NOMO-1 treated with dmso at 0.1 percent for 144 hours (cell line): Measurements from ENCODE around the gene PRRX2.
"Not testable (repeated sequence)": the region's sequence is repeated elsewhere in the genome, so short reads cannot be mapped to it uniquely, and the experiment has no call there.

Experiments used
- DNase-seq: peaks from one replicate; lab custom pipeline; 2025; ENCODE audit not compliant: unreplicated experiment; lab: John Stamatoyannopoulos, UW

PRRX2 gene

DNA sequence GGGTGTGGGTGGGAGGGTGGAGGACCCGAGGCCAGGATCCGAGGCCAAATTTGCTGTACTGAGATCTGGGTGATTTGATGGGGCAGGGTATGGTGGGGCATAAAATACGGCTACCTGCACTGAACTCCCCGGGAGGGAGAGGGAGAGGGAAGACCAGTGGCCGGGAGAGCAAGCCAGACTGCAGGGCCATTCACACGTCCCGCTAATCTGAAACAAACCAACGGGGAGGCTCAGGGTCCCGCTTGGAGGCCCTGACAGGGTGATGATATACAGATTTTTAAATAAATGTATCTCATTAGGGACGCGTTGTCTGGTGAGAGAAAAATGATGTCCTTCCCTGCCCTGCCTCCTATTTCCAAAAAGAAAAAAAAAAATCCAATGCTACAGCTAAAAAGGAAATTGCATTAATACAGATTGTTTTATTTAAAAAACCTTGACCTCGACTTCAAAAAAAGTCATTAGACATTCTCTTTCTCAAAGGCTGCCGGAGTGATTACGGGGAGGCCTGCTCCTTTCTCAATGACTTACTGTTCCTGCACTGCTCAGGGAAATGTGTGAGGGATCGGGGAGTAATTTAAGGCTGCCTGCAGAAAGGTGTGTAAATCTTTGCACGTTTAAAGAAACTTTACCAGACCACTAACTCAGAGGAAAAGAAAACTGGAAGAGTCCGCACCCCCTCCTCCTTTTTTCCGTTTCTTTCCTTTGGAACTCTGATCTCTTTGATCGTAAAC, 11.5 kb upstream of the PRRX2 start:
- no peak for DNase-seq

DNA sequence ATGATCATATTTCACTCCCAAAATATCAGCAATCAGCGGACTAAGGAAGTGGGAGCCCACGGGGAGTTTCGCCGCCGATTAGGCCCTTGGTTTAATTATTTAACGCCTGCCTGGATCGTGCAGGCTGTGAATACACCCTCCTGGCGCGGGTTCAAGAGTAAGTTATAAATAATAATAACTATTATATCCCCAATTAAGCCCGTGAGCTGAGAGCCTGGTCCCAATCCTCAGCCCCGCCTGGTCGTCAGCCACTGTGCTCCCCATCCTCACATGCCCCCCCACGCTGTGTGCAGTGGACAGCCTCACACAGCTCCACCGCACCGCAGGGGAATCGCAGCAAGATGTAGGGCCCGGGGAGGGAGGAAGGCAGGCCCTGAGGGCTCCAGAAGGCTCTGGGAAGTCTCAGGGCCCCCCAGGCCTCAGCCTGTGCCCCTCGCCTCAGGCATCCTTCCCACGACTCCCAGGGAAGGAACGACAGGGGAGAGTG, 10.8 kb upstream of the PRRX2 start:
- DNase-seq = no peak

DNA sequence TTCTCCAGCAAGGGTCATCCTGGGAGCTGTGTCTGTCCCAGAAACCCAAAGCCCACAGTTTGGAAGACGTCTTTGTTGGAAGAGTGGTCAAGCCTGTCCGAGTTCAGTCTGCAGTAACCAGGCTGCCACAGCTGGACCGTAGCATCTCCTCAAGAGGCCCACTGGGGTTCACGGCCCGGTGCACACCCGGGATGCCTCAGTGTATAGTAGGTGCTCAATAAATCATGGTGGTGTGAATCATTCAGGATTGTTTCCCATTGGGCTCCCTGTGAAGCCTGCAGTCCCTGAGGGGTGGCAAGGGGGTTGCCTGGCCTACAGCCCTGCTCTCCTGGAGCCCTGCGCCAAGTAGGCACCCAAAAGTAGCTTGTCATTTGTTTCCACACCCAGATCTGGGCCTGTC, 10.3 kb upstream of the PRRX2 start:
- no peak for DNase-seq

DNA sequence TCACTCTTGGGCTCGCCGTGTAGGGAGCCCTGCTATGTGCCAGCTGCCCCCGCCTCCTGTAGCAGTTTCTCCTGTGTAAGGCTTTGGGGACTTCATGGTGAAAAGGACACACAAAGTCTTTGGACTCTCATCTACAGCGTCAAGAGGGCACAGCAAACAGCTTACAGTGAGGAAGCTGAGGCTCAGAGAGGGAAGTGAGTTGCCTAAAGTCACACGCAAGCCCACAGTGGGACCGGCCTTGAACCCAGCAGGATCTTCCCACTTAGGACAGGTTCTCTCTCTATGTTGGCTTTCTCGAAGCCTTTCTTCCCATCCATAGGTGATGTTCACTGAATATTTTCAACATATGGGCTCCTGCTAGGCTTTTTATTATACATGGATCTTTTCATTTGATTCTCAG, 9.8 kb upstream of the PRRX2 start:
- no peak for DNase-seq

DNA sequence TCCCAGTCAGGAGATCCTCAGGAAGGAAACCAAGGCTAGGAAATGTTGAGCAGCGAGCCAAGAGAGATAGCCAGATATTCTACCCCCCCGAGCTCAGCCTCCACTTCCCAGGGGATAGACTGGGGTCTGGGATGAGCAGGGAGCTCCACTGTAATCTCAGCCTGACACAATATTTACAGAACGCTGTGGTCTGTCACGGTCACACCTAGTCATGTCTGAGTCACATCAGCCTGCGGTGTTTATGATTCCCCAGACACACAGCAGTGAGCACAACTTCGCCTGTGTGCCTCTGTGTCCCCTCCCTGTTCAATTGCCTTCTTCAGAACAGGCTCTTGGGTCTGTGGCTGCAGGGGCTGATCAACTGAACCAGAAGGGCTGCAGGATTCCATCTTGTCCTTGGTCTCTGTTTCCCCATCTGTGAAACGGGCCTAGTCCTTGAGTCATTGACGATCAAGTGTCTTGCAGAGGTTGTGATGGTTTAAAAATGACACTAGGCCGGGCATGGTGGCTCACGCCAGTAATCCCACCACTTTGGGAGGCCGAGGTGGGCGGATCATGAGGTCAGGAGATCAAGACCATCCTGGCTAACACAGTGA, 8.6 kb upstream of the PRRX2 start:
- DNase-seq = no peak

DNA sequence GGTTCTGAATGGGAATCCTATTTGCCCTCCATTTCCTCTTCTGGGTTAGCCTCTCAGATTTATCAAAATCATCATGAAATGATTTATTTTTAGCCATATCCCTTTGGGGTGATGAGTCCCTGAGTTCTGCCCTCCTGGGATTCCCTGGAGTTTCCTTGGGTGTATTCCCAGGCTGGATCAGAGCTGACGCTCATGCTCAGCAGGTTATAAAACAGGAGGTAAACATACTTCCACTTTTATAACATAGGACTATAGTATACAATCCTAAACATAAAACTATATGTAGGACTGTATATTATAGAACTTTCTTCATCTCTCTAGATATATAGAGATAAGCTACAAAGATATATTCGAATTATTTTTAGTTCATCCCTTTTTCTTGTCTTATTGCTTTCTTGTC, 4.4 kb upstream of the PRRX2 start:
- no peak for DNase-seq

DNA sequence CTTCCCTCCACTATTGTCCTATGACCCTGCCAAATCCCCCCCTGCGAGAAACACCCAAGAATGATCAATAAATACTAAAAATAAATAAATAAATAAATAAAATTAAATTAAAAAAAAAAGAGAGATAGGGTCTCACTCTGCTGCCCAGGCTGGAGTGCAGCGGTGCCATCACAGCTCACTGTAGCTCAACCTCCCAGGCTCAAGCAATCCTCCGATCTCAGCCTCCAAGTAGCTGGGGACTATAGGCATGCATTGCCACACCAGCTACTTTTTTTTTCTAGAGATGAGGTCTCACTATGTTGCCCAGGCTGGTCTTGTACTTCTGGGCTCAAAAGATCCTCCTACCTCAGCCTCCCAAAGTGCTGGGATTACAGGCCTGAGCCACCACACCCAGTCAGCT, 3.2 kb upstream of the PRRX2 start:
- not testable (repeated sequence) for DNase-seq

DNA sequence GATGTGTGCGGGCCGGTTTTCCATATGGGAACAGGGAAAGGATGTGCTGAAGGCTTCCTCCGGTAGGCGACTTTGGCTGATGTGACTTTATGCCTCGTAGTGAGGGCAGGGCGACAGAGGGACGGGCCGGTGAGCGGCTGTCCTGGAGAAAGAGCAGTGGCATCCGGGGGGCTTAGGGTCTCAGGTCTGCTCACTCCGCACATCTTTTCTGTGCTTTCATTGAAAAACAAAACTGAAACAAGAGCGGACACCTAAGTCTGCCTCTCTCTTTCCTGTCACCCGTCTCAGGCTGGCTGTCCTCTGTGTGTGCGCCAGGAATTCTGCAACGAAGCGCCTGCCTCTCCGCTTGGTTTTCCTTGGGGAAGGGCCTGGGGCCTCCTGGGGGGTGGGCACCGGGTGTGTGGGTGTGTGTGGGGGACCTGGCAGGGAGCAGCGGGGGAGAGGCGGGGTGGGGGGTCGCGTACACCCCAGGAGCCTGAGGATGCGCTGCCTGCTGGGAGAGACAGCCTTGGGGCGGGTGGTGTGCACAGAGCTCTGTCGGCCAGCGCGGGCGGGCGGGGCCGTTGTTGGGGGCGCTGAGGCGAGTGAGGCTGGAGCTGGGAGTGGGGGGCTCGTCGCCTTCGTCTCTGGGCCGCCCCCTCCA, 580 bp upstream of the PRRX2 start:
- DNase-seq = no peak

DNA sequence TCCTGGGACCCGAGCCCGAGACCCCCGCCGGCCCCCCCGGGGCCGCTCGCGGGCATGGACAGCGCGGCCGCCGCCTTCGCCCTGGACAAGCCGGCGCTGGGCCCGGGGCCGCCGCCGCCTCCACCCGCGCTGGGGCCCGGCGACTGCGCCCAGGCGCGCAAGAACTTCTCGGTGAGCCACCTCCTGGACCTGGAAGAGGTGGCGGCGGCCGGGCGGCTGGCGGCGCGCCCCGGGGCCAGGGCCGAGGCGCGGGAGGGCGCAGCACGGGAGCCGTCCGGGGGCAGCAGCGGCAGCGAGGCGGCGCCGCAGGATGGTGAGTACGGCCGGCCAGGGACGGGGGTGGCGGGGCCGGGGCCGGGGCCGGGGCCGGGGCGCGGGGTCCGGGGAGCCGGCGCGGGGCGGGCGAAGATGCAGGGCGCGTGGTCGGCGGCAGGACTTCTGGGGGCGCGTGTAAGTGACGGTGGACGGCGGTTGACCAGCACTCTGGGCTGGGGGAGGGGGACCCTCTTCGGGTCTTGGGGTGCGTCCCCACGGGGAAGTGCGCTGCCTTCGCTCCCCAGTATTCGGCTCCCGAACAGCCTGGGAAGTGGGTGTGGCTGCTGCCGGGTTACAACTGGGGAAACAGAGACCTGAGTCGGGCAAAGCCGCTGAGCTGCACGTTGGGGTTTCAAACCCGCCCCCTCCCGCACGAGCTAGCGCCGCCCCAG, 520 bp downstream of the PRRX2 start:
- DNase-seq = no peak

DNA sequence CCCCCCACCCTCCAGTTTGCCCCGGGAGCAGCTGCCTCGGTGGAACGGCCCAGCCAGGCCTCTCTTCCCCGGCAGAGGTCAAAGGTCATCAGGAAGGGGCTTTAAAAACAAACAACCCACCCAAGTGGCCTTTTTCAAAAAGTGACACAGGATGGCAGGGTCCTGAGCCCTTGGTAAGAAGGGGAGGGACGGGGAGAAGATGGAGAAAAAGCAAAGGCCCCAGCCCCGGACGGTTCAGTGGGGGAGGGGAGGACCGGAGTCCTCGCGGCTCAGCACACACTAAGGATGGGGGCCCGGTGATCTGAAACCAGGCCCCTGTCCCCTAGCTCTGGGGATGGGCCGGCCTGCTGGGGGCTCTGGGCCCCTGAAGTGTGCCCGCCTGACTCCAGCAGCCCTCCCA, 1.1 kb downstream of the PRRX2 start:
- no peak for DNase-seq

DNA sequence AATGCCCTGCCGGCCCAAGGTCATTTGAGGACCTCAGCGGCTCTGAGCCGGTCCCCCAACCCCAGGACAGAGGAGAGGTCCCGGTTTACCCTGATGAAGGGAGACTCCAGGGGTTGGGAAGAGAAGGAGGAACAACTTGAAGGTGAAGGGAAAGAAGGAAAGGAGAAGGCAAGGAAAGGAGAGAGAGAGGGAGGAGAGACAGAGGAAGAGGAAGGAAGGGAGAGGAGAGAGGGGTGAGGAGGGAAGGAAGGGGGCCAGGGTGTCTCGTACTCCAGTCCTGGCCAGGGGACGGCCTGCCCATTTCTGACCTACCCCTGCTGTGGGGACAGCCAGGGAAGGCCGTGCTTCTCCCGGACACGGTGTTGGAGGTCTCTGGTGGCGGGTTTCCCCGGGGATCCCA, 1.9 kb downstream of the PRRX2 start:
- DNase-seq = no peak

DNA sequence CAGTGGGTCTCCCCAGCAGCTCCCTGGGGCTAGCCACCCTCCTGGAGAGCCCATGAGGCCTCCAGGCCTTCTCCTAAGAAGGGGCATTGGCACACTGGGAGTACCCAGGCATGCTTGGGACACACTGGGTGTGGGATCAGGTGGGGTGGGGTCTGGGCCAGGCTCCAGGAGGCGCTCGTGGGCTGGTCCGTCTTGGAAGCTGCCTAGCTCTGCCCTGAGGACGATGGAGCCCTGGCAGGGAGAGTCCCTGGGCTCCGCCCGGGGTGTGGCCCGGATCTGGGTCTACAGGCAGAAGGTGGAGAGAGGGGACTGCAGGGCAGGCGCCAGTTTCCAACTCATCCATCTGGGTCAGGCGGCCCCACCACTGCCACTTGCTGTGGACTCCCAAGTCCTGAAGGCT, 2.4 kb downstream of the PRRX2 start:
- no peak for DNase-seq

DNA sequence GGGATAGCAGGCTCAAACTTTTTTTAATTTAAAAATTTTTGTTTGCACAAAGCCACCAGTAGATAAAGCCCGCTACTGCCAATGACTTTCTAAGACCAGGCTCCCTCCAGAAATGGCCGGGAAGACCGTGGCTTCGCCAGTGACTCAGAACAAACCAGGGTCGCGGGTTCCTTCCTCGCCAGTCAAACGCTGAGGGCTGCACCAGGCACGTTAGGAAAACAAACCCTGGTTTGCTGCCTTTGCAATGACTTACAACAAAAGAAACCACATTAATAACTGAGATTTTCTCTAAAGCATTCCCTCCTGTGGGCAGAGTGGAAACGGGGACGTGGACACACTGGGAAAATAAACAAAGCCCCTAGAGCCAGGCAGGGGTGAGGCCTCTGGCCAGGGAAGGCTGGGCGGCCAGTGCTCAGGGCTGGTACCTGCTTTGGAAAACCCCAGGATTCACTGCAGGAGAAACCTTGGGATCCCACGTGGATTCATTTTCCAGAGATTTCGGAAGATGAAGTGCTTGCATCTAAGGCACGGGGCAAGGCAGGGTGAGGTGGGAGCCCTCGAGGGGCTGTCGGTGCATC, 3.8 kb downstream of the PRRX2 start:
- DNase-seq = no peak

DNA sequence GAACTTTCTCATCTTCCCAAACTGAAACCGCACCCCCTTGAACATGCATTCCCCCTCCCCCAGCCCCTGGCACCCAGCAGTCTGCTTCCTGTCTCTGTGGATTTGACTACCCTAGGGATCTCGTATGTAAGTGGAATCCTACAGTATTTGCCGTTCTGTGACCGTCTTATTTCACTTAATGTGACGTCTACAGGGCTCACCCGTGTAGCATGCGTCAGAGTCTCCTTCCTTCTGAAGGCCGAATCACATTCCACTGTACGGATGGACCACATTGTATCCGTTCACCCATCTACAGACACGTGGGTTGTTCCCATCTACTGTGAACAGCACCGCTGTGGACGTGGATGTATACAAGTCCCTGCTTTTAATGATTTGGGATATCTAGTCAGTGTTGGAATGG, 4.5 kb downstream of the PRRX2 start:
- DNase-seq = no peak

DNA sequence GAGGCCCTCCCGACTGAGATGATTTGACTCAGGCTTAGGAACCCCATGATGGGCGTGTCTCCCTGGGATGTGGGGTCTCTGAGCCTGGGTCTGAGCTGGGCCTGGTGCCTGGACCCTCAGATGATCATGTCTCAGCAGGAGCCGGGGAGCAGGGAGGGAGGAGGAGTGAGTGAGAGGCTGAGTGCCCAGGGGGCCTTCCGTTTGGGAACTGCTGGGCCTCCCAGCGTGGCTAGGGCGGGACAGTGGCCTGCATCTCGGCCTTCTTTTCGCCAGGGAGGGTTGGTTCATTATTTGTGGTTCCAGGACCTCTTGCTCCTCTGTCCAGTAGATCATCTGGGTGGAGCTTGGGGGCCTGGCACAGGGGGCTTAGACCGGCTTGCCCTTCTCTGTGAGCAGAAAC, 5.6 kb downstream of the PRRX2 start:
- no peak for DNase-seq

DNA sequence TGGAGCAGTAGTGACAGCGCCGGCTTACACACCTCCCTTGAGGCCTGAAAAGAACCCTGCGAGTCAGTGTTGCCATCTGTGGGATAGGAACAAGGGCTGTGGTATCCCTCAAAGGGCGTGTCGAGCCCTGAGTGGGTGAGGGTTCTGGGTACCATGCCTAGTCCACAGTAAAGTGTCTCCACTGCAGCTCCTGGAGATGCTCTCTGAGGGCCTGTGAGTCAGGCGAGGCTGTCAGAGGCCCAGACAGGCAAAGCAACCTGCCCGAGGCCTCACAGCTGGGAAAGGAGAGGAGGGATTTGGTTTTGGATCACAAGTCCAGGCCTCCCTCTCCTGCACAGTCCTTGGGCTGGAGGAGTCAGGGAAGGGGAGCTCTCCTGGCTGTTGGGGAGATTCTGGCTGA, 6.1 kb downstream of the PRRX2 start:
- no peak for DNase-seq

DNA sequence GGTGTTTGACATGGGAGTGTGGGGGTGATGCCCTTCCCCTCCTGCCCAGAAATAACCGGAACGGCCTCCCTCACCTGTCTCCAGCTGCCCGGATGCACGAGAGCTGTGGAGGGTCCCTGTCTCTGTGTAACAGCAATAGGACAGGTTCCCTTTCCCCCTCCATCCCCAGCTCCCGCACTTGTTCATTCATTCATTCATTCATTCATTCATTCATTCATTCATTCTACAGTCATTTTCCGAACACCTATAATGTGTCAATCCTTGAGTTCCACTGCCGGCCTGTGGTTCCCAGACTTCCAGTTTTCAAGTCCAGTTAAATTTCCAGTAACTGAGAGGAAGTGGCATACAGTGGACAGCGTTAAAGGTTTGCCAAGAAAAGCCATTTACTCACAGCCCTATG, 7.3 kb downstream of the PRRX2 start:
- DNase-seq = no peak

DNA sequence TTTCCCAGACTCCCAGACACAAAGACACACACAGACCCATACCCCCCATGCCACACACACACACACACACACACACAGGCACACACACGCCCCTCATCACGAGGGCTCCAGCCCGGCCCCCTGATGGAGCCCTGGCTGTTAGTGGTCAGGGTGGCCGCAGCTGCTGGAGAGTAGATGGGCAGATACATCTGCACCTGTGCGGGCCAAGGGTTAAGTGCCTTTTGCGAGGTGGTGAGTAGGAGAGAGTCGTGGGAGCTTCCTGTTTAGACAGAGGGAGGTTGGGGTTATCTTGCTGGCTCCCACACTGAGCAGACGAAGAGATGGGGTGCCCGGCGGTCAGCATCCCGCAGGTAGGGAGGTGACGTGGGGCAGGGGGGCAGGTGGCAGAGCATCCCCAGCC, 8.2 kb downstream of the PRRX2 start:
- DNase-seq = no peak

DNA sequence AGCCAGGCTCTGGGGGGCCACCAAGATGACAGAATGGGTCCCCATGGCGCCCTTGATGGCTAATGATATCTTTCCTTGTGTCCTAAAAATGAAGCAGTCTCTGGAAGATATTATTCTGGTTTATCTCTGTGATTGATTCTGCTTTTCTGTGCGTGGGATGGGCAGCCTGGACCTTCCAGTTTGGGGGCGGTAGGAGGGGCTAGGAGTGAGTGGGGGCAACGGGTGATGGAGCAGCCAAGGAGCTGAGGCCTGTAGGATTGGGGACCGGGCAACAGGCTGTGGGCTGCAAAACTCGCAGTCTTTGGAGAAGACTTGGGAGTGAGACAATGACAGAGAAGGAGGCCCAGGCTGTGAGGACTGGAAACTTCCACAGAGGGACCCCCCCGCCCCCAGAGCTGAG, 8.8 kb downstream of the PRRX2 start:
- no peak for DNase-seq

DNA sequence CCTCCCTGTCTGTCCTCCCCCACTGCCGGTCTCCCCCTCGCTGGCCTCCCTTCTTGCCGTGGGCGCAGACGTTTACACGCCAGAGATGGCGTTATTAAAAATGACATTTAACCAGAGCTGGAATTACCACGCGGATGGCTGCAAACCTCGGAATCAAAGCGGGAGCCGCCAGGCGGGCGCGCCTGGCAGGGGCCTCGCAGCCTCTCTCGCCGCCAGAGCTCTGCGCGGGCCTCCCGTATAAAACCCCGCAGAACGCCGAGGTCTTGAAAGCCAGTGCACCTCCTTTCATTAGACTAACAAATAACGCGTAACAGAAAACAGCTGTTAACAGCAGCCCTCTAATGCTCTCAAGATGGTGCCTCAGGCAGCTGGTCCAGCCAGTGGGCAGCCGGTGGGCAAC, 10.2 kb downstream of the PRRX2 start:
- DNase-seq = no peak

DNA sequence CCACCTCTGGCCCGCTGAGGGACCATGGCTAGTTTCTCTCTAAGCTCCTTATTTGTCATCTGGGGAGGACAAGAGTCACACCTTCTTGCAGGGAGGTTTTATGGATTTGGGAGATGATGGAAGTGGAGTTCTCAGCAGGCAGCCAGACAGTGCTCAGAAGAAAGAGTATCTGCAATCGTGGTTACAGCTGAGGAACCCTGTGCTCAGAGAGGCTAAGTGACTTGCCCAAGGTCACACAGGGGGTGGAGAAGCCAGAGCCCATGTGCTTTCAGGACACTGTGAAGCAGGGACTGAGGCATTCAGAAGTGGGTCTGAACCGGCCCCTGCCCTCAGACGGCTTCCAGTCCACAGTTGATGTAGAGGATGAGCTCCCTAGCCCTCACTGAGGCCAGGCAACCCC, 10.8 kb downstream of the PRRX2 start:
- no peak for DNase-seq

DNA sequence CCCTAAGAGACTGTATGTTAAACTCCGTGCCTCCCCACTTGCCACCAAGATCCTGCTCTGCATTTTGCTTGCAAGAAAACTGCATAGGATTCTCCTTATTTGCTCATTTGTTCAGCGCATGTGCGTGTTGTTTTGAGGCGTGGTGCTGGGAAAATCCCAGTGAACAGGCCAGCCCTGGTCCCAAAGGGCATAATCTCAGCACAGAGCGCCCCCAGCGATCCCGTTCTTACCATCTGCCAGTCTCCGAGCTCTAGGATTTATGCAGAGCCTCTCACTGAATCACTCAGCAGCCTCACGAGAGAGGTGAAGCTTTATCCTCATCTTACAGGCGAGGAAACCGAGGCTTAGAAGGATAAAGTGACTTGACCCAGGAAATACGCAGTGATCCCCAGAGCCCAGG, 11.5 kb downstream of the PRRX2 start:
- DNase-seq = no peak
